ENCODE results near the gene DYNLL1.

DNA sequence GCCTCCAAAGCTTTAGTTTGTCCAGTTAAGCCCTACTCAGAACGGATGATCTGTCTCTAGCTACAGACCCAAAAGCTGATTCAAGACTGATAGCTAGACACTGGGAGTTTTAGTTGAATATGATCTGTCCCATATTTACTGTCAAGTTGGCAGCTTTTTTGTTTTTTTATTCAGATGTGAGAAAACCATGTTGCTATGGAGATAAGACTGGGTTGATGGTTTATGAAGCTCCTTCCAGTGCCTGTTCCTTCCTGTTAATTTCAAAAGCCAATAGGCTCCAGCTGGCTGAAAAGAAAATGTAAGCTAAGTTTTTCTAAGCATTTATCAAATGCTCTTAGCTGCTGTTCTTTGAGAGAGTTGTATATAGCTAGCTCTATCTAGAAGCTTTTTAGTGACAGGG is 4.7 kb downstream of the DYNLL1 start:
- TF ChIP-seq, protein P1, sequence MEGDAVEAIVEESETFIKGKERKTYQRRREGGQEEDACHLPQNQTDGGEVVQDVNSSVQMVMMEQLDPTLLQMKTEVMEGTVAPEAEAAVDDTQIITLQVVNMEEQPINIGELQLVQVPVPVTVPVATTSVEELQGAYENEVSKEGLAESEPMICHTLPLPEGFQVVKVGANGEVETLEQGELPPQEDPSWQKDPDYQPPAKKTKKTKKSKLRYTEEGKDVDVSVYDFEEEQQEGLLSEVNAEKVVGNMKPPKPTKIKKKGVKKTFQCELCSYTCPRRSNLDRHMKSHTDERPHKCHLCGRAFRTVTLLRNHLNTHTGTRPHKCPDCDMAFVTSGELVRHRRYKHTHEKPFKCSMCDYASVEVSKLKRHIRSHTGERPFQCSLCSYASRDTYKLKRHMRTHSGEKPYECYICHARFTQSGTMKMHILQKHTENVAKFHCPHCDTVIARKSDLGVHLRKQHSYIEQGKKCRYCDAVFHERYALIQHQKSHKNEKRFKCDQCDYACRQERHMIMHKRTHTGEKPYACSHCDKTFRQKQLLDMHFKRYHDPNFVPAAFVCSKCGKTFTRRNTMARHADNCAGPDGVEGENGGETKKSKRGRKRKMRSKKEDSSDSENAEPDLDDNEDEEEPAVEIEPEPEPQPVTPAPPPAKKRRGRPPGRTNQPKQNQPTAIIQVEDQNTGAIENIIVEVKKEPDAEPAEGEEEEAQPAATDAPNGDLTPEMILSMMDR (conservative IDR thresholded peaks at IDR 0.05 in 1 of 2, IDR thresholded peaks at IDR 0.05 in 1 of 2; ENCODE audit: extremely low read depth in 1 of 2, insufficient read depth in 1 of 2, low read depth in 1 of 2, low read length in 2 of 2), result no peak
- TF ChIP-seq EZH2 (IDR thresholded peaks at IDR 0.05; ENCODE audit: borderline replicate concordance, low read length), result no peak
